Cardiac fibroblast (primary cell): Measurements from ENCODE around the gene PASK.

Experiments
- DNase-seq, 2 donors: peaks; one replicate each; pipeline versions ENCODE4 v3.0.0 to v3.0.0-alpha.2; 2010; ENCODE audit warnings: low read depth in 2 of 2
- H3K4me3 ChIP-seq, 2 donors: replicated peaks in 1 of 2; 1 replicate in 1 of 2; 2 replicates in 1 of 2; pipeline ENCODE4 v1.5.1; 2011; ENCODE audit warnings: low read depth in 2 of 2, low read length in 2 of 2, mild to moderate bottlenecking in 2 of 2, moderate library complexity in 1 of 2
- TF ChIP-seq, protein P1 (sequence below): IDR thresholded peaks from one replicate; pipeline ENCODE4 v1.5.1; 2011; ENCODE audit warnings: low read depth, mild to moderate bottlenecking, low read length, inconsistent platforms

The PASK gene

DNA sequence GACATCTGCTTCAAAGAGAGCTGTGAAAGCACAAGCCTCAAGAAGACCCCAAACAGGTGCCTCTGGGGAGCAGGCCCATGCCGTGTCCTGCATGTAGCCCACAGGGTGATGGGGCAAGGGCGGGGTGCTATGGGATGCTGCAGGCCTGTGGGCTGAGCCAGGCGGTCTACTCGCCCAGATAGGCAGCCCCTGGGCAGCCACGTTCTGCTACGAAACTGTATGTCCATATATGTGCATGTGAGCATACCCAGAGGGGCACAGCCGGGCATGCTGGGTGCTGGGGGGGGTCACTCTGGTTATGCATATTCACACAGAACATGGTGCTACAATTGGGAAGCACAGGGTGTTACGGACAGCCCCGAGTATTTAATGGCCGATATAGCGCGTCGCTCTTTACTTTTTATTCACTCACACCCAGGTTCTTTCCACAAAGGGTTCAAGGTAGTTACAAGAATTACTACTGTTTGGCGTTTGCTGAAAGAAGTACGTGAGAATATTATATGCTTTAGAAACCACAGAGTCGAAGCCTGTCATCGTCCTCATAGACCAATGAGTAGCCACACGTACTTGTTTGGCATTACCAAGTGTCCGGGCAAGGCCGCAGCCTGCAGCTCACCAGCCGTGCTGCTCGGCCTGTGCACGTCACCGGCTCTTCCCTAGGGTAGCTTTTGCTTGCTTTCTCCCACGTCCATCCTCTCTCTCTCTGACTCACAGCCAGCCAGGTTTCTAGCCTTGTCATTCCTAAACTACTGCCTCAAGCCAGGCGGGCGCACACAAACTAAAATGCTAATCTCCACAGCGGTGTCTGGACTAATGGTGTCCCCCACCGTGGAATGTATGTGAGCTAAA is 61.6 kb downstream of the PASK start:
- no peak overlapping the region for H3K4me3 ChIP-seq
- TF ChIP-seq, protein P1, sequence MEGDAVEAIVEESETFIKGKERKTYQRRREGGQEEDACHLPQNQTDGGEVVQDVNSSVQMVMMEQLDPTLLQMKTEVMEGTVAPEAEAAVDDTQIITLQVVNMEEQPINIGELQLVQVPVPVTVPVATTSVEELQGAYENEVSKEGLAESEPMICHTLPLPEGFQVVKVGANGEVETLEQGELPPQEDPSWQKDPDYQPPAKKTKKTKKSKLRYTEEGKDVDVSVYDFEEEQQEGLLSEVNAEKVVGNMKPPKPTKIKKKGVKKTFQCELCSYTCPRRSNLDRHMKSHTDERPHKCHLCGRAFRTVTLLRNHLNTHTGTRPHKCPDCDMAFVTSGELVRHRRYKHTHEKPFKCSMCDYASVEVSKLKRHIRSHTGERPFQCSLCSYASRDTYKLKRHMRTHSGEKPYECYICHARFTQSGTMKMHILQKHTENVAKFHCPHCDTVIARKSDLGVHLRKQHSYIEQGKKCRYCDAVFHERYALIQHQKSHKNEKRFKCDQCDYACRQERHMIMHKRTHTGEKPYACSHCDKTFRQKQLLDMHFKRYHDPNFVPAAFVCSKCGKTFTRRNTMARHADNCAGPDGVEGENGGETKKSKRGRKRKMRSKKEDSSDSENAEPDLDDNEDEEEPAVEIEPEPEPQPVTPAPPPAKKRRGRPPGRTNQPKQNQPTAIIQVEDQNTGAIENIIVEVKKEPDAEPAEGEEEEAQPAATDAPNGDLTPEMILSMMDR: no peak
- no peak for DNase-seq

DNA sequence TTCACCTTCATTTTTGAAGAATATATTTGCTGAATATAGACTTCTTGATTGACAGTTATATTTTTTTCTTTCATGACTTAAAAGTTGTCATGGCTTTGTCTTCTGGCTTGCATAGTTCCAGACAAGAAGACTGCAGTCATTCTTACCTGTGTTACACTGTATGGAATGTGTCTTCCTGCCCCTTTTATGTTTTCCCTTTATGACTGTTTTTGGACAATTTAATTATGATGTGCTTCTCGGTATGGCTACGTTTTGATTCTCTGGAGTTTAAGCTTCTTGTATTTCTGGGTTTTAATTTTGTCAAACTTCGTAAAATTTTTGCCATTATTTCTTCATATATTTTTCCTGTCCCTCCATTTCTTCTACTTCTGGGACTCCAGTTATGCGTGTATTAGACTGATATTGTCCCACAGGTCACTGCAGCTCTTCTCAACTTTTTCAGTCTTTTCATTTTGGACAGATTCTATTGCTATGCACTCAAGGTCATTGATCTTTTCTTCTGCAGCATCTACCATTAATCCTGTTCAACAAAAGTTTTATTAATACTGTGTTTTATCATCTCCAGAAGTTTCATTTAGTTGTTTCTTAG is 64.3 kb downstream of the PASK start:
- TF ChIP-seq, protein P1: no peak
- H3K4me3 ChIP-seq: no peak overlapping the region
- no peak for DNase-seq

DNA sequence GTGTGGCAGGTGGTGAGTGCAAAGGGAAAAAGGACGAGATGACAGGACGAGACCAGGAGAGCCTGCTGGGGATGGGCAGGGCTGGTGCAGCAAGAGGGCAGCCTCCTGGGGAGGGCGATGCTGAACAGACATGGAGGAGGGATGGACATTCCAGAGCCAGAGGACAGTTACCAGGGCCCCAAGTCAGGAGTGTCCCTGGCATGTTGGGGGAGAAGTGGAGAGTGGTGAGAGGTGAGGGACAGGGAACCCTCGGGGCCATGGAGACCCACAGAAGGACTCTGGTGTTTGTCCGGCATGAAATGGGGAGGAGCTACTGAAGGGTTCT is 66.2 kb downstream of the PASK start:
- TF ChIP-seq, protein P1: no peak
- H3K4me3 ChIP-seq: no peak overlapping the region
- DNase-seq: no peak

DNA sequence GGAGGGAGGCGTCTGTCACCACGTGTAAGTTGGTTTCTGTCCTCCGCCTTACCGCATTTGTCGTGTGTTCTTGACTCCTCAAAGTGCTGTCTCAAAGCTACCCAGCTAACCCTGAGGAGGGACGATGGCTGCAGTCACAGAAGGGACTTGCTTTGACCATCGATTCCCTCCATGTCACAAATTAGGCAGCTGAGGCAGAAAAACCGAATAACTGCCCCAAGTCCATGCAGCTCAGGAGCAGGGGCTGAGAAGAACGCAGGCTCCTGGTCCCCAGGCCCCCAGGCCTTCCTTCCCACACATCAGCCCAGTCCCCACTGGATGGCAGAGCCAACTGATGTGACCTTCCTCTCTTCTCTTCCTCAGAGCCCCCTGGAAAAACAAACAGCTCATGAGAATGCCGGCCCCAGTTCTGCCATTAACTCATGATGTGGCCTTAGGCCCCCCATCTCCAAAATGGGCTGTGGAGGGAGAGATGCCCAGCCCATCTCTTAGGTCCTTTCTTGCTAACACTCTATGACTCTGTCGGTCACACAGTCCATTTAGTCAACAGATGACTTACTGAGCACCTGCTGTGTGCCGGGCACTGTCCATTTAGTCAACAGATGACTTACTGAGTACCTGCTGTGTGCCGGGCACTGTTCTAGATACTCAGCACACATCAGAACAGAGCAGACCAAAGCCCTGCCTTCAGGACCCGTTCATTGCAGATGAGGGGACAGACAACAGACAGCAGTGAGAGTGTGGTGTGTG is 66.8 kb downstream of the PASK start:
- DNase-seq: no peak
- TF ChIP-seq, protein P1: no peak
- H3K4me3 ChIP-seq: no peak overlapping the region

DNA sequence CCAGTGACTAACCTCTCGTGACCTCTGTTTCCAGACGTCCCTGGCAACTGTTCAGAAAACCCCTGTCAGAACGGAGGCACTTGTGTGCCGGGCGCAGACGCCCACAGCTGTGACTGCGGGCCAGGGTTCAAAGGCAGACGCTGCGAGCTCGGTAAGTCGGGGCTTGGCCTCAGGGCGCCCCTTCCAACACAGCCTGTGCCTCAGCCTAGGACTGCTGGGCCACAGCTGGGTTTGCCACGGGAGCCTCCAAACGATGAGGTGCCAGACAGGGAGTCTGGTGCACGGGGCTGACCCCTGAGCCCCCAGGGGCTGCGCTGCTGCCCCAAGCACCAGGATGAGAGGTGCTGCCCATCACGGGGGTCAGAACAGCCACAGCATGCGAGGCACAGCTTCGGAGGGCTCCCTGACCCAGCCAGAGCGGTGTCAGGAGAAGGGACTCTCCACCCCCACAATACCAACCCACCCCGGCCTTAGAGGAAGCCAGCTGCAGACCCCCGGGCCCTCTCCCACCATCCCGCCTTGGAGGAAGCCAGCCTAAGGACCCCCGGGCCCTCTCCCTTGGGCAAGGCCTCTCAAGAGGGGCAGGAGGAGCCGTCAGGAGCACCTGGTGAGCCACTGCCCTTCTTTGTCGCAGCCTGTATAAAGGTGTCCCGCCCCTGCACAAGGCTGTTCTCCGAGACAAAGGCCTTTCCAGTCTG is 67.5 kb downstream of the PASK start:
- DNase-seq: no peak
- TF ChIP-seq, protein P1: no peak
- no peak overlapping the region for H3K4me3 ChIP-seq

DNA sequence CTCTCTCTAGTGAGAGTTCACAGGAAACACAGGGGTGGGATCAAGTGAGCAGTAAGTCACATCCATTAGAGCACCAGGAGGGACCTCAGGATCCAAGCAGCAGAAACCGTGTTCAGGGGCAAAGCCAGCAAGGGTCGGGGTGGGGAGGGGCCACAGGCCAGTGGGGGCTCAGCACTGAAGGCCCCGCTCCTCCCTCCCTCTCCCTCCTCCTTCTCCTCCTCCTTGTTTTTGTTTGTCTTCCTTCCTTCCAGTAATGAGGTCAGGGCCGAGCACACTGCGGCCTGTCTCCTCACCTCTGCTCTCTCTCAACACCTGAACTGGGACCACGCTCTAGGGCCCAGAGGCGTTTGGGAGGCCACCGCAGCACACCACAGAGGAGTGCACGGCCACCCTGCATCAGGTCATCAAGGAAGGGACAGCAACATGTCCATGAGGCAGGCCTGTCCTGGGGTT is 68.1 kb downstream of the PASK start:
- TF ChIP-seq, protein P1: no peak
- no peak for DNase-seq
- H3K4me3 ChIP-seq: no peak overlapping the region
